Activated CD8-positive, alpha-beta T cell treated with anti-CD3 and anti-CD28 coated beads for 36 hours (primary cell): ENCODE data around the gene HPS6. TPM values are rescaled to one million over a fixed set of nuclear protein-coding genes. Genes with fewer than 3 reads are reported as not detected.

Experiments
- ATAC-seq: fragments of 200-7000 bp; cut with Tn5 transposase; one replicate; pipeline ENCODE4 v1.10.0; 2021; ENCODE audit warnings: mild to moderate bottlenecking, moderate library complexity
- CTCF ChIA-PET: fragments of 350-600 bp; sonication (Branson Sonifier 250); formaldehyde crosslinking; loops from one replicate; lab custom pipeline; 2021; ENCODE audit warnings: antibody characterized with exemption; lab: Charles Lee
- POLR2A ChIA-PET: fragments of 350-600 bp; sonication (Branson Sonifier 250); formaldehyde crosslinking; loops from one replicate; lab custom pipeline; 2021; ENCODE audit warnings: antibody characterized with exemption; lab: Charles Lee
- DNase-seq: peaks from one replicate; pipeline ENCODE4 v3.0.0-alpha.2; 2020
- H3K27ac Mint-ChIP-seq: one replicate; pipeline ENCODE4 v1.8.0; 2021; ENCODE audit warnings: mild to moderate bottlenecking, mixed read lengths
- H3K27me3 Mint-ChIP-seq: one replicate; pipeline ENCODE4 v1.8.0; 2021; ENCODE audit warnings: mixed read lengths
- H3K36me3 Mint-ChIP-seq: one replicate; pipeline ENCODE4 v1.8.0; 2021; ENCODE audit warnings: low read depth, mixed read lengths
- H3K4me1 Mint-ChIP-seq: one replicate; pipeline ENCODE4 v1.8.0; 2021; ENCODE audit warnings: low read depth, mixed read lengths
- H3K4me3 Mint-ChIP-seq: one replicate; pipeline ENCODE4 v1.8.0; 2021; ENCODE audit warnings: mild to moderate bottlenecking, moderate library complexity, mixed read lengths
- H3K9me3 Mint-ChIP-seq: one replicate; pipeline ENCODE4 v1.8.0; 2021; ENCODE audit warnings: mixed read lengths
- intact Hi-C: fragments of 100-400 bp; cut with micrococcal nuclease; formaldehyde crosslinking; loops from one replicate; pipeline ENCODE4 v1.10.0; 2022
- total RNA-seq, 2 experiments: library from RNA; stranded (reverse); gene quantifications; one replicate each; pipeline ENCODE4 v1.2.3, GENCODE V29; 2021
- TF ChIP-seq, protein P1 (sequence below): fragments of 200-600 bp; IDR thresholded peaks from one replicate; pipeline ENCODE4 v1.8.0; 2022; ENCODE audit warnings: antibody characterized with exemption, mild to moderate bottlenecking

Gene HPS6
- total RNA-seq, 2 experiments from 2014 or later: 18.0 to 18.1 TPM

DNA sequence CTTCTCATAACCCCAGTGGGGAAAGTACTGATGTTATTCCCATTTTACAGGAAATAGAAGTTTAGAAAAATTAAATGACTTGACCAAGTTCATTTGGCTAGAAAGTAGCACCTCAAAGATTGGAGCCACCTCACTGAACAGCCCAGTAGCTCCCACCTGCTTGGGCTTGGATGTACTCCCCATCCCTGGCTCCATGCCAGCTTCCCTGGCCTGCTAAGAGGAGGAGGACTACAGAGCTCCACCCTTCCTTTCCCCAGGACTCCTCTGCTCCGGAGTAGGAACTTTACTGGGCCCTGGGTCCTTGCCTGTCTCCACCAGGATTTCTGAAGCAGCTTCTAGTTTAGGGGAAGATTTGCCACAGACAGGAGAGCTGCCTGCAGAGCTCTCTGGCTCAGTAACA lies 3.1 kb downstream of the HPS6 start:
- DNase-seq: no peak
- CTCF ChIA-PET: interaction anchor here (1.0 to 11.9 kb wide), 9 partner anchors 10 to 287 kb away, joined by 3 to 151 read pairs (median 4); partner anchors contain the start of genes ARMH3 and KCNIP2

GRCh38 chr10:102069071-102069470 lies 3.9 kb downstream of the HPS6 start:
- DNase-seq (no peak), ATAC-seq (no peak)
- POLR2A ChIA-PET: interaction anchor here (0.6 kb wide), 1 partner anchor 27 kb away, joined by 3 read pairs; no protein-coding TSS in a partner anchor
- peaks cover 27% of the 10 kb centered on the region for H3K4me1 Mint-ChIP-seq
- H3K4me3 Mint-ChIP-seq: no peak overlapping the region
- CTCF ChIA-PET: interaction anchor here (1.2 to 11.9 kb wide), 4 partner anchors 11 to 233 kb away, joined by 3 to 151 read pairs (median 4); partner anchors contain the start of gene KCNIP2
- H3K27ac Mint-ChIP-seq: peak overlapping the region; percentile 37
- H3K36me3 Mint-ChIP-seq: no peaks in the 10 kb centered on the region
- TF ChIP-seq, protein P1, sequence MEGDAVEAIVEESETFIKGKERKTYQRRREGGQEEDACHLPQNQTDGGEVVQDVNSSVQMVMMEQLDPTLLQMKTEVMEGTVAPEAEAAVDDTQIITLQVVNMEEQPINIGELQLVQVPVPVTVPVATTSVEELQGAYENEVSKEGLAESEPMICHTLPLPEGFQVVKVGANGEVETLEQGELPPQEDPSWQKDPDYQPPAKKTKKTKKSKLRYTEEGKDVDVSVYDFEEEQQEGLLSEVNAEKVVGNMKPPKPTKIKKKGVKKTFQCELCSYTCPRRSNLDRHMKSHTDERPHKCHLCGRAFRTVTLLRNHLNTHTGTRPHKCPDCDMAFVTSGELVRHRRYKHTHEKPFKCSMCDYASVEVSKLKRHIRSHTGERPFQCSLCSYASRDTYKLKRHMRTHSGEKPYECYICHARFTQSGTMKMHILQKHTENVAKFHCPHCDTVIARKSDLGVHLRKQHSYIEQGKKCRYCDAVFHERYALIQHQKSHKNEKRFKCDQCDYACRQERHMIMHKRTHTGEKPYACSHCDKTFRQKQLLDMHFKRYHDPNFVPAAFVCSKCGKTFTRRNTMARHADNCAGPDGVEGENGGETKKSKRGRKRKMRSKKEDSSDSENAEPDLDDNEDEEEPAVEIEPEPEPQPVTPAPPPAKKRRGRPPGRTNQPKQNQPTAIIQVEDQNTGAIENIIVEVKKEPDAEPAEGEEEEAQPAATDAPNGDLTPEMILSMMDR: no peak
- no peaks in the 10 kb centered on the region for H3K27me3 Mint-ChIP-seq
- intact Hi-C loops: loop anchor here (5.0 kb wide), 1 partner anchor 343 kb away; no protein-coding TSS in a partner anchor
- H3K9me3 Mint-ChIP-seq: no peaks in the 10 kb centered on the region

More for the DNA sequence above, 3.1 kb downstream of the HPS6 start:
- H3K27ac Mint-ChIP-seq: no peak overlapping the region
- POLR2A ChIA-PET: no interaction called here
- peaks cover 29% of the 10 kb centered on the region for H3K4me1 Mint-ChIP-seq
- no peaks in the 10 kb centered on the region for H3K36me3 Mint-ChIP-seq
- TF ChIP-seq, protein P1: no peak
- intact Hi-C loops: loop anchor here (5.0 kb wide), 1 partner anchor 344 kb away; no protein-coding TSS in a partner anchor
- no peaks in the 10 kb centered on the region for H3K9me3 Mint-ChIP-seq
- H3K27me3 Mint-ChIP-seq: no peaks in the 10 kb centered on the region
- ATAC-seq: no peak
- H3K4me3 Mint-ChIP-seq: no peak overlapping the region

GRCh38 chr10:102072673-102073527 lies 7.8 kb downstream of the HPS6 start:
- Mint-ChIP-seq H3K36me3 (no peaks in the 10 kb centered on the region), H3K27me3 (no peaks in the 10 kb centered on the region), H3K27ac (no peak overlapping the region), H3K4me1 (peaks cover 2% of the 10 kb centered on the region), H3K4me3 (no peak overlapping the region), H3K9me3 (no peaks in the 10 kb centered on the region)
- POLR2A ChIA-PET: interaction anchor here (0.6 to 1.6 kb wide), 4 partner anchors 9 to 29 kb away, joined by 3 to 4 read pairs (median 4); no protein-coding TSS in a partner anchor
- CTCF ChIA-PET: interaction anchor here (0.6 to 11.9 kb wide), 75 partner anchors 8 to 524 kb away, joined by 3 to 151 read pairs (median 4); partner anchors contain the start of genes ARMH3, KCNIP2 and NOLC1
- DNase-seq (peak; percentile 89), ATAC-seq (peak; percentile 93)
- intact Hi-C loops: loop anchor here (5.0 to 10.0 kb wide), 2 partner anchors 188 to 231 kb away; partner anchors contain the start of gene KCNIP2
- TF ChIP-seq, protein P1: peak; percentile 93

DNA sequence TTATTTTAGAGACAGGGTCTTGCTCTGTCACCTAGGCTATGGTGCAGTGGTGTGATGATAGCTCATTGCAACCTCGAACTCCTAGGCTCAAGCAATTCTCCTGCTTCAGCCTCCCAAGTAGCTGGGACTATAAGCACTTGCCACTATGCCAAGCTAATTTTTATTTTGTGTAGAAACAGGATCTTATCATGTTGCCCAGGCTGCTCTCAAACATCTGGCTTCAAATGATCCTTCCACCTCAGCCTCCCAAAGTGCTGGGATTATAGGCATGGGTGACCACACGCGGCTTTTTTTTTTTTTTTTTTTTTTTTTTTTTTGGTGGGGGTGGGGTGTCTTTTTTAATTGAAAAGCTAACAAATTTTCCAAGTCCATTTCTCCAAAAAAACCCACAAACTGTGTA lies 18.4 kb downstream of the HPS6 start:
- Mint-ChIP-seq H3K27me3 (no peaks in the 10 kb centered on the region), H3K4me3 (no peak overlapping the region), H3K9me3 (no peaks in the 10 kb centered on the region), H3K4me1 (no peaks in the 10 kb centered on the region), H3K36me3 (peaks cover 2% of the 10 kb centered on the region), H3K27ac (no peak overlapping the region)
- intact Hi-C loops: no loop called here
- TF ChIP-seq, protein P1: no peak
- POLR2A ChIA-PET: interaction anchor here (1.0 kb wide), 1 partner anchor 22 kb away, joined by 3 read pairs; no protein-coding TSS in a partner anchor
- DNase-seq (no peak), ATAC-seq (no peak)
- CTCF ChIA-PET: interaction anchor here (1.3 to 4.2 kb wide), 2 partner anchors 11 to 481 kb away, joined by 3 to 25 read pairs; no protein-coding TSS in a partner anchor
